Measurements from ENCODE around the gene LRRN2. TPM values are rescaled to one million over a fixed set of nuclear protein-coding genes. Genes with fewer than 3 reads are reported as not detected.

LRRN2 gene
- total and polyA plus RNA-seq, 9 of the 15 experiments (the other 6 are each of a cell fraction or from before 2014, with no cell fraction given) = 0.05 TPM; not detected in 8

DNA sequence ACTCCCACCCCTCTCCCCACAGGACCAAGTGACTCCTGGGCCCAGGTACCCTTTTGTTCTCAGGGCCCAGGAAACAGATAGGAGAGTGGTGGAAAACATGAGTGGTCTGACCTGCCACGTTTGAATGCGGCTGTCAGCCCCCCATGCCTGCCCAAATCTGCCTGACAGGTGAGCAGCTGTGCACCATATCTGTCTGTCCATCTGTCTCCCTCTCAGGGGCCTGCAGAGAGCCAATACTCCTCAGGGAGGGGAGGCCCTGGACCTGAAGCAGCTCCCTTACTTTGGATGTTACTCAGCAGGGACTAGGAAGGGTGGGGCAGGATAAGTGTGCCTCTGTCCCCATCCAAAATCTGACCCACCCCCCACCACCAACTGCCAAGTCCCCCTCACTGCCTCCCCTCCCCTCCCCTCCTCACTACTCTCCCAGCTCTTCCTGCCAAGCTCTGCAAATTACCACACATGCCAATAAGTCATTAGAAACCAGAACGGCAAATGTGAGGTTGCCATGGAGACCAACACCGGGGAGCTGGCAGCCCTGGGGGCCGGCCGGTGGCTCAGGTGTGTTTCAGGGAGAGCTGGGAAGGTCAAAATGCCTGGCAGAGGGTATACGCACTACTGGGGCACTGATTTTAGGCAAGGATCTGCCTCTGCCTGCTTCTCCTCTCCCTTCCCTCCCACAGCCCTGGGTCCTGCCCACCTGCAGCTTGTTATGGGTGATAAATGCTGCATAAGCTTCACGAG is 11.5 kb downstream of the LRRN2 start (continued):
- TF ChIP-seq TAL1 (IDR thresholded peaks at IDR 0.05) = peak; percentile 39; the same call in 1 of the 2 replicates

- intact Hi-C loops (cut with micrococcal nuclease) = loop anchor here (5.0 kb wide), 3 partner anchors 51 to 106 kb away; no protein-coding TSS in a partner anchor
- TF ChIP-seq BCOR (IDR thresholded peaks at IDR 0.05) (peak; percentile 74; the same call in 1 of the 2 replicates), KDM1A (IDR thresholded peaks at IDR 0.05) (peak; percentile 58 to 69), RFX7 (CRISPR knock-in tag; IDR thresholded peaks at IDR 0.05) (no peak), ZNF146 (CRISPR knock-in tag; IDR thresholded peaks at IDR 0.05; ENCODE audit: unreplicated experiment) (no peak), HINFP (tag; conservative IDR thresholded peaks at IDR 0.05; ENCODE audit: low read depth) (no peak), FOXK1 (CRISPR knock-in tag; IDR thresholded peaks at IDR 0.05; ENCODE audit: borderline replicate concordance) (no peak), ZKSCAN1 (IDR thresholded peaks at IDR 0.05; ENCODE audit: low read depth, low read length) (peak; percentile 74; the same call in 1 of the 2 replicates), PHF8 (IDR thresholded peaks at IDR 0.05; ENCODE audit: borderline replicate concordance, low read length) (no peak), CBX3 (IDR thresholded peaks at IDR 0.05; ENCODE audit: borderline replicate concordance in 1 of 2, low read length in 2 of 2) (0 out of 3 replicates have a peak, but pooled peaks of 1 of the 2 experiments have one; percentile 23), ADNP (tag; IDR thresholded peaks at IDR 0.05) (peak; percentile 67; the same call in 1 of the 2 replicates), SRSF9 (IDR thresholded peaks at IDR 0.05; ENCODE audit: borderline replicate concordance, low read depth, low read length) (no peak), DIDO1 (tag; IDR thresholded peaks at IDR 0.05; ENCODE audit: low read depth) (no peak), ESRRA (IDR thresholded peaks at IDR 0.05; ENCODE audit: borderline replicate concordance, low read depth) (peak; percentile 60; the same call in 1 of the 2 replicates), MYC (IDR thresholded peaks at IDR 0.05; ENCODE audit: low read depth, low read length) (no peak), MYC (CRISPR knock-in tag; IDR thresholded peaks at IDR 0.05; ENCODE audit: borderline replicate concordance, low read depth) (no peak)
- H3K9me3 ChIP-seq (replicated peaks; ENCODE audit: control insufficient read depth, insufficient read depth, low read depth, low read length) = no peaks in the 10 kb centered on the region
- ChIA-PET POLR2A (interaction anchor here (0.7 to 2.2 kb wide), 6 partner anchors 9 to 105 kb away, joined by 3 to 13 read pairs (median 3); no protein-coding TSS in a partner anchor), CTCF (ENCODE audit: low intra/inter-chr PET ratio) (no interaction called here)
- no peak for DNase-seq (ENCODE audit: extremely low read depth in 1 of 4, low spot score in 3 of 4)
- H3K27me3 ChIP-seq (ENCODE audit: control insufficient read depth in 2 of 2, insufficient read depth in 2 of 2, low read length in 2 of 2) = 0 out of 5 replicates have a peak, but pooled peaks cover 0 to 6% of the 10 kb centered on the region in 2 experiments
- peak overlapping the region; percentile 84 for H3K4me2 ChIP-seq (ENCODE audit: insufficient read depth, low read length)
- WGBS (ENCODE audit: insufficient coverage, low coverage, missing lambda C conversion rate) = 35% methylated on average over 2 of the region's 2 CpGs
- BruUV-seq (replicated peaks) = no TSS peak
- peak overlapping the region; percentile 15; the same call in 1 of the 3 replicates for H3K27ac ChIP-seq (ENCODE audit: extremely low read depth, low read depth, low read length)
- no peak for FAIRE-seq
- no peaks in the 10 kb centered on the region for H3K79me2 ChIP-seq (ENCODE audit: control insufficient read depth, insufficient read depth, low read length)
- H3K36me3 ChIP-seq (ENCODE audit: control insufficient read depth, insufficient read depth, low read length) = no peaks in the 10 kb centered on the region
- in situ Hi-C loops (cut with MboI) = no loop called here
- 0 out of 4 replicates have a peak overlapping the region, but pooled peaks of 1 of the 2 experiments have one; percentile 24 for H3K9ac ChIP-seq (ENCODE audit: insufficient read depth in 1 of 2, low read depth in 2 of 2, low read length in 2 of 2)
- no peak overlapping the region for H2AFZ ChIP-seq (ENCODE audit: low read depth, low read length)
- no peaks in the 10 kb centered on the region; the same call in 1 of the 2 replicates for H4K20me1 ChIP-seq (replicated peaks; ENCODE audit: control insufficient read depth, insufficient read depth, low read length)
- no peak overlapping the region for H3K4me3 ChIP-seq
- H3K4me1 ChIP-seq (replicated peaks in 1 of 2; ENCODE audit: control insufficient read depth in 2 of 2, insufficient read depth in 2 of 2, low read length in 2 of 2) = peaks cover 35 to 49% of the 10 kb centered on the region in 2 experiments
- peaks cover 4% of the 10 kb centered on the region for H3K9me1 ChIP-seq (ENCODE audit: control insufficient read depth, insufficient read depth, low read length)
- no peak for ATAC-seq
These were observed 12.3 kb downstream of the LRRN2 start for GRCh38 chr1:204673209-204673608.

Data from K562 (cell line).